ENCODE data around the gene NTSR1.

NTSR1 gene

DNA sequence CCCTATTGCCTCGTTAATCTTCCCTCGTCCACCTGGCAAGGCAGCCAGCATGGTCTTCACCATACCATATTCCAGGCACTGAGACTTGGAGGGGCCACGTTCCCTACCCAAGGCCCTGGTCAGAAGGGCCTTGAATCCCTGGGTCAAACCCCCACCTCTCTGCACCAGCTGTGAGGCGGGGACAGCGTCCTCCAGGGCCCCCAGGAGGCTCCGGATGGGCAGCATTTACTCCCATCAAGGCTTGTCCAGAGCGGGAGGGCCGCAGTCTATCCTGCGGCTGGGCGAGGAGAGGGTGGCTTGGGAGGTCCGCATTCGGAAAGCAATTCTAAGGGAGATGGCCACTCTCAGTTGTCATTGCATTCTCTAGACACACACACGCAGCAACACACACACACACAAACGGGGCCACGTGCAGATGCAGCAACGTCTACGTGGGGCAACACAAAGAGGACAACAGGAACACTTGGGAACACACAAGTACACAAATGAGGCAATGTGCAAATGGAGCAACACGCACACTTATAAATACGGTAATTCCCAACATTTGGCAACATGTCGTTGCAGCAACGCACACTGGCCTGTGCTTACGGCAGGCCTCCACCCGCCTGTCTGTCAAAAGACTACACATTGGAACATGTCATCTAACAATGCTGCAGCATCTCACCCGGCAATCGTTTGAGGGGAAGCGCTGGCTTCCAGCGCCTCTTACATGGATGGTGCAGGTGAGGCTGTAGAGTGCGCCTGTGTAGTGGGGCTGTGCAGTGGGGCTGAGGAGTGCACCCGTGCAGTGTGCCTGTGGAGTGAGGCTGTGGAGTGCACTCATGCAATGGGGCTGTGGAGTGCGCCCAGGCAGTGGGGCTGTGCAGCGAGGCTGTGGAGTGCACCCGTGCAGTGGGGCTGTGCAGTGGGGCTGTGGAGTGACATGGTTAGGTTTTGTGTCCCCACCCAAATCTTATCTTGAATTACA is 12.9 kb upstream of the NTSR1 start:
- no peak for DNase-seq
- Mint-ChIP-seq H3K36me3 (ENCODE audit: low read depth) (no peaks in the 10 kb centered on the region), H3K4me3 (no peak overlapping the region), H3K4me1 (ENCODE audit: low read depth) (peaks cover 7% of the 10 kb centered on the region), H3K27me3 (no peaks in the 10 kb centered on the region), H3K27ac (no peak overlapping the region), H3K9me3 (no peaks in the 10 kb centered on the region)

GRCh38 chr20:62696434-62696957 is 12.1 kb upstream of the NTSR1 start:
- Mint-ChIP-seq H3K4me1 (ENCODE audit: low read depth) (peaks cover 6% of the 10 kb centered on the region), H3K9me3 (no peaks in the 10 kb centered on the region), H3K36me3 (ENCODE audit: low read depth) (no peaks in the 10 kb centered on the region), H3K27me3 (no peaks in the 10 kb centered on the region), H3K4me3 (no peak overlapping the region), H3K27ac (no peak overlapping the region)
- DNase-seq = no peak

DNA sequence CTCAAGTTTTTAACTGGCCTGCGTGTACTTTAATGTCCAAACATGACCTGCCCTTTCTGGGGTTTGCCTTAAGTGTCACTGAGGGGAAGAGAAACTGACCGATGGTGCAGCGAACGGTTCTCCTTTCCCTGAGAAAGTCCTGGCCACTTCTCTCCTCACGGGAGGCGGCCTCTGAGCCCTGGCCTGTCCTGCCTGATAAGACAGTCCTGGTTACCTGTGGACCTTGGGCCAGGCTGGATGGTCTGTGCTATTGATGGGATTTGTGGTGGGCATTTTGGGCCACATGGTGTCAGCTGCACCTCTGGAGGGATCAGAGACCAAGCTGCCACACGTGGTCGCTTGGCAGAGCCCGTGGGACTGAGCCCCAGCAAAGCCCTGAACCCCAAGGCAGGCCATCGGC is 11.6 kb upstream of the NTSR1 start:
- no peak for DNase-seq
- no peak overlapping the region for H3K27ac Mint-ChIP-seq
- H3K27me3 Mint-ChIP-seq = no peaks in the 10 kb centered on the region
- H3K36me3 Mint-ChIP-seq (ENCODE audit: low read depth) = no peaks in the 10 kb centered on the region
- H3K4me1 Mint-ChIP-seq (ENCODE audit: low read depth) = peaks cover 4% of the 10 kb centered on the region
- H3K4me3 Mint-ChIP-seq = no peak overlapping the region
- H3K9me3 Mint-ChIP-seq = no peaks in the 10 kb centered on the region

DNA sequence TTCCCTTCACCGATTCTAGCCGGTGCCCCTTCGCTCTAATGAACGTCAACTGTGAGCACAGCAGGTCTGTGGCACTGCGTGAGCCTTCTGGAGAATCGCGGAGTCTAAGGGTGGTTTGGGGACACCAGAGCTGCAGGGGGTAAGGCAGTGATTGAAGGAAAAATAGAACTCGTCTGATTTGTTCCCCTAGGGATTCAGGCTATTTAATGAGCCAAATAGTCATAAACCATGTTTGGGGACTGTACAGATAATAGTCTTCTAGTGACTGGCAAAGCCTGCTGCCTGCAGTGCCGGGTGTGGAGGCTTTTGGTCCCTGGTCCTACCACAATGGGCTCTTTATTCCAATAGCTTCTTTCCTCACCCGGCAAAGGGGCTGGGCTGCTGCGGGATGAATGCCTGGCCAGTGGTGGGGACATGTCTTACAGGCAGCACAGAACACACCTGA is 11.1 kb upstream of the NTSR1 start:
- H3K27me3 Mint-ChIP-seq = no peaks in the 10 kb centered on the region
- H3K9me3 Mint-ChIP-seq = no peaks in the 10 kb centered on the region

GRCh38 chr20:62698231-62698630 is 10.4 kb upstream of the NTSR1 start:
- DNase-seq = no peak
- Mint-ChIP-seq H3K4me3 (no peak overlapping the region), H3K36me3 (ENCODE audit: low read depth) (no peaks in the 10 kb centered on the region), H3K4me1 (ENCODE audit: low read depth) (peaks cover 4% of the 10 kb centered on the region), H3K27me3 (no peaks in the 10 kb centered on the region), H3K9me3 (no peaks in the 10 kb centered on the region), H3K27ac (no peak overlapping the region)

More for the DNA sequence above, 11.1 kb upstream of the NTSR1 start:
- Mint-ChIP-seq H3K4me3 (no peak overlapping the region), H3K36me3 (ENCODE audit: low read depth) (no peaks in the 10 kb centered on the region), H3K4me1 (ENCODE audit: low read depth) (peaks cover 4% of the 10 kb centered on the region), H3K27ac (no peak overlapping the region)
- no peak for DNase-seq

DNA sequence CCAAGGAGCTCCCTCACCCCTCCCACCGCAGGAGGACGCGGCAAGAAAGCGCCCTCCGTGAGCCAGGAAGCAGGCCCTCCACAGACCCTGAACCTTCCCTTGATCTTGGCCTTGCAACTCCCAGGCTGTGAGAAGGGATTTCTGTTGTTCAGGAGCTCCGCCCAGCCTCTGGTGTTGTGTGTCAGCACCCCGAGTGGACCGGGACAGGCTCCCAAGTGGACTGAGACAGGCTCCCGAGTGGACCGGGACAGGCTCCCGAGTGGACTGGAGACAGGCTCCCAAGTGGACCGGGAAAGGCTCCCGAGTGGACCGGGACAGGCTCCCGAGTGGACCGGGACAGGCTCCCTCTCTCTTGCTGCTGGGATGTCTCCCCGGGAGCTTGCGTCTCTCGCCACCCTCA is 9.3 kb upstream of the NTSR1 start:
- Mint-ChIP-seq H3K4me3 (no peak overlapping the region), H3K9me3 (no peaks in the 10 kb centered on the region), H3K4me1 (ENCODE audit: low read depth) (peaks cover 12% of the 10 kb centered on the region), H3K36me3 (ENCODE audit: low read depth) (no peaks in the 10 kb centered on the region), H3K27ac (no peak overlapping the region), H3K27me3 (no peaks in the 10 kb centered on the region)
- DNase-seq = no peak

DNA sequence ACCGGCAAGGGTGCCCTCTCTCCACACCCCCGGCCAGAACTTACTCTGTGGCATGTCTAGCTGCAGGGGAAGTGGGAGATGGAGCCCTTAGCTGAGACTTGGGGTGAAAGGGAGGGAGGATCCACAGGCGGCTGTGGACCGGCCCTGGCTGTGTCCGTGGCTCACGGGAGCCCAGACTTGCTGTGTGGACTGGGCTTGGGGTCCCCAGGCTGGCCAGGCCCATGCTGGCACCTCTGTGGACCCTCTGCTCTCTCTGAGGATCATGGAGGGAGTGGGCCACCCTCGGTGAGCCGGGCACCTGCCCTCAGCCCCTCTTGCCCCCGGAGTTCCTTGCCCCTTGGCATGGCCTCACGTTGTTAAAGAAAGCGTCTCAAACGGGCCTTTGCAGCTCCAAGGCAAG is 8.9 kb upstream of the NTSR1 start:
- DNase-seq = no peak
- Mint-ChIP-seq H3K36me3 (ENCODE audit: low read depth) (no peaks in the 10 kb centered on the region), H3K4me3 (no peak overlapping the region), H3K9me3 (no peaks in the 10 kb centered on the region), H3K4me1 (ENCODE audit: low read depth) (peaks cover 12% of the 10 kb centered on the region), H3K27ac (no peak overlapping the region), H3K27me3 (no peaks in the 10 kb centered on the region)

GRCh38 chr20:62700261-62700930 is 8.2 kb upstream of the NTSR1 start:
- Mint-ChIP-seq H3K36me3 (ENCODE audit: low read depth) (no peaks in the 10 kb centered on the region), H3K27ac (no peak overlapping the region), H3K27me3 (no peaks in the 10 kb centered on the region), H3K9me3 (no peaks in the 10 kb centered on the region), H3K4me1 (ENCODE audit: low read depth) (peaks cover 12% of the 10 kb centered on the region), H3K4me3 (no peak overlapping the region)
- no peak for DNase-seq

DNA sequence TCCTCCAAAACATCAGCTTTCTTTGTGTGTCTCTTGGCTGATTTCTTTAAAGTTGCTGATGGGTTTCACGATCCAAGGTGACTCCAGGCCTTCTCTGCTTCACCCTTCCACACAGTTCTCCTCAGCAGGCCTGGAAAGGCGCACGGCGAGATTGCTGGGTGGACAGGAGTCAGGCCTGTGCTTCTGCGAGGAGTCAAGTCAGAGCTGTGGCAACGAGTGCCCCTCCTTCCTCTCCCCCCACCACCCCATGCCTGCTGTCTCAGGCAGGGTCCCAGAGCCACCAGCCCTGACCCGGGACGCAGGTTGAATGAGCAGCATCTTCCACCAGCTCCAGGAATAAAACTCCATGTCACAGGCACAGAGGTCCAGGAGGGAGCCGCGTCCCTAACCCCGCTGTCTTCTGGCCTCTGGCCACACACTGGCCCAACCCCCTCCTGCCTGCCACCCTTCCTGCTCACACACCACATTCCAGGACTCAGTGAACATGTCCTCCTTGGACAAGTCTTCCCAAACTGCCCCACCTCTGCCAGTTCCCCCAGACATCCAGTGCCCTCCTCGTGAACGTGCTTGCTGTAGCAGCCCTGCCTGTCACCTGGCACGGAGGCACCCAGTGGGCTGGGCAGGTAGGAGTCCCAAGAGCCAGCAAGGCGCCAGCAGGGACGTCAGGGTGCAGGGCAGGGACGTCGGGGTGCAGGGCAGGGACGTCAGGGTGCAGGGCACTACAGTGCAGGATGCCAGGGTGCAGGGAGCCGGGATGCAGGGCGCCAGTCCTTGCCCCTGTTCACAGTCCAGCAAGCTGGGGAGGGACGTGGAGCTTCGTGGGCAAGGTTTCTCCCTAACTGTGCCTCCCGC is 7.2 kb upstream of the NTSR1 start:
- Mint-ChIP-seq H3K27ac (no peak overlapping the region), H3K4me3 (no peak overlapping the region), H3K36me3 (ENCODE audit: low read depth) (no peaks in the 10 kb centered on the region), H3K27me3 (no peaks in the 10 kb centered on the region), H3K9me3 (no peaks in the 10 kb centered on the region), H3K4me1 (ENCODE audit: low read depth) (peaks cover 11% of the 10 kb centered on the region)
- DNase-seq = no peak

GRCh38 chr20:62702013-62702300 is 6.7 kb upstream of the NTSR1 start:
- Mint-ChIP-seq H3K36me3 (ENCODE audit: low read depth) (no peaks in the 10 kb centered on the region), H3K4me1 (ENCODE audit: low read depth) (peaks cover 8% of the 10 kb centered on the region), H3K27ac (no peak overlapping the region), H3K4me3 (no peak overlapping the region), H3K27me3 (peaks cover 3% of the 10 kb centered on the region), H3K9me3 (no peaks in the 10 kb centered on the region)
- no peak for DNase-seq

GRCh38 chr20:62702895-62703852 is 5.5 kb upstream of the NTSR1 start:
- no peak for DNase-seq
- H3K27ac Mint-ChIP-seq = peak overlapping the region; percentile 68
- no peak overlapping the region for H3K4me3 Mint-ChIP-seq
- no peaks in the 10 kb centered on the region for H3K36me3 Mint-ChIP-seq (ENCODE audit: low read depth)
- peaks cover 13% of the 10 kb centered on the region for H3K4me1 Mint-ChIP-seq (ENCODE audit: low read depth)
- H3K9me3 Mint-ChIP-seq = no peaks in the 10 kb centered on the region
- peaks cover 13% of the 10 kb centered on the region for H3K27me3 Mint-ChIP-seq

DNA sequence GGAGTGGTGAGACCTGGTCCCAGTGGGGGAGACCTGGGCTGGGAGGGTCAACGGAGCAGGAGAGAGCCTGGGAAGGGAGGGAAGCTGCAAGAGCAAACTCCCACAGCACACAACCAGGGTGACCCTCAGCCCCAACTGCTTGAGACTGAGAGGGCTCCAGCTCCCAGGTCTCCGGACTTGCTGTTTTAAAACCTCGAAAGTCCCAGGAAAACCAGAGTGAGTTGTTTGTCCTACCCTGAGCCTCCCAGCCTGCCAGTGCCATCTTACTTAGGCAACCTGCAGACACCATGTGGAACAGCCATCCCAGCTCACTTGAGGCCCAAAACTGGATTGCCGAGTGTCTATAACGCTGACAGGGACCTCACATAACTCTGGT is 4.8 kb upstream of the NTSR1 start:
- Mint-ChIP-seq H3K27ac (peak overlapping the region; percentile 68), H3K36me3 (ENCODE audit: low read depth) (no peaks in the 10 kb centered on the region), H3K4me3 (no peak overlapping the region), H3K9me3 (no peaks in the 10 kb centered on the region), H3K4me1 (ENCODE audit: low read depth) (peaks cover 13% of the 10 kb centered on the region), H3K27me3 (peaks cover 15% of the 10 kb centered on the region)
- no peak for DNase-seq

DNA sequence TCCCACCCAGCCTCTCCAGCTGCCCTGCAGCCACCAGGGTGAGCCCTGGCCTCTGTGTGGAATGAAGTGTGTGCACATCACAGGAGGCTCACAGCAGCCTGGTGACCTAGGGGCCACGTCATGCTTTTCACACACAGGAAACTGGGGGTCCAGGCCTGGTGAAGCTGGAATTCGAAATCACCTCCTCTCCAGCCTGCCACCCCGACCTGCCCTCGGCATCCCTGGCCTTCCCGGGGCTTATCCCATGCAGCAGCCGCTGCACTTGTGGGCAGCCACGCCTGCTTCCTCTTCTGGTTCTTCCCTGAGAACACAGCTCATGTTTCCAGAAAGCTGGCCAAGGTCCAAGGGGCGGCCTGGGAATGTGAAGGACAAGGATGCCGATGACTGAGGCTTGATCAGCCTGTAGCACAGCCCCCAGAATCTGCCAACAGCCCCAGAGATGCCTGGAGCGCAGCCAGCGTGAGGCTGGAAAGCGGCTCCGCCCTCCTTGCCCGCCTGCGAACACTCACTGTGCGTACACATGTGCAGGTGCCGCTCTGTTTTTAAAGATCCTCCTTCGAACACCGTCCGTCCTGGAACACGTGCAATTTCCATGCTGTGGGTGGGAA is 4.2 kb upstream of the NTSR1 start:
- Mint-ChIP-seq H3K27me3 (peaks cover 18% of the 10 kb centered on the region), H3K36me3 (ENCODE audit: low read depth) (no peaks in the 10 kb centered on the region), H3K9me3 (no peaks in the 10 kb centered on the region)

More for the DNA sequence above, 4.2 kb upstream of the NTSR1 start:
- Mint-ChIP-seq H3K27ac (no peak overlapping the region), H3K4me1 (ENCODE audit: low read depth) (peaks cover 13% of the 10 kb centered on the region), H3K4me3 (no peak overlapping the region)
- no peak for DNase-seq
